ENCODE results near the gene PHACTR4. TPM values are rescaled to one million over a fixed set of nuclear protein-coding genes. Genes with fewer than 3 reads are reported as not detected.

The PHACTR4 gene
- total and polyA plus RNA-seq, 11 donors, result 13.6 to 30.5 (median 19.0) TPM

DNA sequence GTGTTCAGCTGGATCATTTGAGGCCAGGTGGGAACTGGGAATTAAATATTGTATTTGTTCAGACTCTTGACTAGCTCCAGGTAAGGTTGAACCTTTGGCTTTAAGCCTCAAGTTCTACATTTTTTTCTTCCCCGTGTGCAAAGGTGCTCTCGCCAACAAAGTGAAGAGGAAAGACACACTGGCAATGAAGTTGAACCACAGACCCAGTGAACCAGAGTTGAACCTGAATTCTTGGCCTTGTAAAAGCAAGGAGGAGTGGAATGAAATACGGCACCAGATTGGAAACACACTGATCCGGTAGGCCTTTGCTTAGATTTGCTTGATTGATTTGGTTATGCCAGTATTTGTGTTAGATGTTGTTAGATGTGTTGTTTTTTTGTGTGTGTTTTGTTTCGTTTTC is 110.8 kb downstream of the PHACTR4 start:
- Histone ChIP-seq H3K27ac (no peak overlapping the region), H3K36me3 (peaks cover 2 to 100% (median 93%) of the 10 kb centered on the region in 9 donors), H3K27me3 (no peaks in the 10 kb centered on the region), H3K9me3 (no peaks in the 10 kb centered on the region), H3K4me1 (no peaks in the 10 kb centered on the region), H3K4me3 (no peak overlapping the region)
- no peak for TF ChIP-seq POLR2A (IDR thresholded peaks at IDR 0.05)
- TF ChIP-seq, protein P1, sequence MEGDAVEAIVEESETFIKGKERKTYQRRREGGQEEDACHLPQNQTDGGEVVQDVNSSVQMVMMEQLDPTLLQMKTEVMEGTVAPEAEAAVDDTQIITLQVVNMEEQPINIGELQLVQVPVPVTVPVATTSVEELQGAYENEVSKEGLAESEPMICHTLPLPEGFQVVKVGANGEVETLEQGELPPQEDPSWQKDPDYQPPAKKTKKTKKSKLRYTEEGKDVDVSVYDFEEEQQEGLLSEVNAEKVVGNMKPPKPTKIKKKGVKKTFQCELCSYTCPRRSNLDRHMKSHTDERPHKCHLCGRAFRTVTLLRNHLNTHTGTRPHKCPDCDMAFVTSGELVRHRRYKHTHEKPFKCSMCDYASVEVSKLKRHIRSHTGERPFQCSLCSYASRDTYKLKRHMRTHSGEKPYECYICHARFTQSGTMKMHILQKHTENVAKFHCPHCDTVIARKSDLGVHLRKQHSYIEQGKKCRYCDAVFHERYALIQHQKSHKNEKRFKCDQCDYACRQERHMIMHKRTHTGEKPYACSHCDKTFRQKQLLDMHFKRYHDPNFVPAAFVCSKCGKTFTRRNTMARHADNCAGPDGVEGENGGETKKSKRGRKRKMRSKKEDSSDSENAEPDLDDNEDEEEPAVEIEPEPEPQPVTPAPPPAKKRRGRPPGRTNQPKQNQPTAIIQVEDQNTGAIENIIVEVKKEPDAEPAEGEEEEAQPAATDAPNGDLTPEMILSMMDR (IDR thresholded peaks at IDR 0.05), result no peak
- intact Hi-C loops (cut with DNase I), result no loop called here
- 92 to 97% (median 96%) methylated on average over 5 of the region's 5 CpGs for WGBS, 4 donors
- ATAC-seq, result no peak
- no peak for DNase-seq

DNA sequence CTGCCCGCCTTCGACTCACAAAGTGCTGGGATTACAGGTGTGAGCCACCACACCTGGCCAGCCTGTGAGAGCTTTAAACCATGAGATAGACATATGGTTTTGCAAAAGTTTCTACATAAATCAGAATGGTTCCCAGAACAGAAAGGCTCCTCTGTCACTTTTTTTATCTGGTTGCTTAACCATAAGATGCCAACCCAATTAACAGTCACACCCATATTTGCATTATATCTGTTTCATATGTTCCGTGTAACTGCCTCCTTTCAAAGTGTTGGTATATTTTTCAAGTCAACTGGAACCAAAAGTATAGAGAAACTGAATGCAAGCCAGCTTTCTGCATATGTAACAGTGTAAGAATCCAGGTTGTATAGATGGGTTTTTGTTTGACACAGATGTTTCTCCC is 112.6 kb downstream of the PHACTR4 start:
- TF ChIP-seq, protein P1 (IDR thresholded peaks at IDR 0.05), result no peak
- TF ChIP-seq POLR2A (IDR thresholded peaks at IDR 0.05), result no peak
- H3K36me3 ChIP-seq, result peaks cover 2 to 100% (median 88%) of the 10 kb centered on the region in 9 donors
- H3K4me3 ChIP-seq, result no peak overlapping the region
- DNase-seq (no peak), ATAC-seq (no peak)
- H3K27ac ChIP-seq, result no peak overlapping the region
- H3K27me3 ChIP-seq, result no peaks in the 10 kb centered on the region
- intact Hi-C loops (cut with DNase I), result no loop called here
- no peaks in the 10 kb centered on the region for H3K4me1 ChIP-seq
- WGBS, 4 donors, result 83 to 97% (median 95%) methylated on average over 3 of the region's 3 CpGs
- H3K9me3 ChIP-seq, result no peaks in the 10 kb centered on the region

DNA sequence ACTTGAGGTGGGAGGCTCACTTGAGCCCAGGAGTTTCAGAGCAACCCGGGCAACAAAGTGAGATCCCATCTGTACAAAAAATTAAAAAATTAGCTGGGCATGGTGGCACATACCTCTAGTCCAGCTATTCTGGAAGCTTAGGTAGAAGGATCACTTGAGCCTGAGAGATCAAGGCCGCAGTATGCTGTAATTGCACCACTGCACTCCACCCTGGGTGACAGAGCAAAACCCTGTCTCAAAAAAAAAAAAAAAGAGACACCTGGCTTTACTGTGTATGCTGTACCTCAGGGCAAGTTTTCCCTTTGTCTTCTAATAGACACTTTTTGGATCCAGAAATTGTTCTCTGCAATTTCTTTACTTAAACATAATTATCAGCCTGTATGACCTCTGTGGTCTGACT is 113.2 kb downstream of the PHACTR4 start:
- no peak overlapping the region for H3K27ac ChIP-seq
- intact Hi-C loops (cut with DNase I), result no loop called here
- no peak for DNase-seq
- H3K27me3 ChIP-seq, result no peaks in the 10 kb centered on the region
- H3K4me1 ChIP-seq, result no peaks in the 10 kb centered on the region
- 93 to 98% (median 96%) methylated on average over 2 of the region's 2 CpGs for WGBS, 4 donors
- no peak for ATAC-seq
- H3K4me3 ChIP-seq, result no peak overlapping the region
- no peak for TF ChIP-seq POLR2A (IDR thresholded peaks at IDR 0.05)
- TF ChIP-seq, protein P1 (IDR thresholded peaks at IDR 0.05), result no peak
- H3K9me3 ChIP-seq, result no peaks in the 10 kb centered on the region
- H3K36me3 ChIP-seq, result peaks cover 0 to 98% (median 85%) of the 10 kb centered on the region in 9 donors

DNA sequence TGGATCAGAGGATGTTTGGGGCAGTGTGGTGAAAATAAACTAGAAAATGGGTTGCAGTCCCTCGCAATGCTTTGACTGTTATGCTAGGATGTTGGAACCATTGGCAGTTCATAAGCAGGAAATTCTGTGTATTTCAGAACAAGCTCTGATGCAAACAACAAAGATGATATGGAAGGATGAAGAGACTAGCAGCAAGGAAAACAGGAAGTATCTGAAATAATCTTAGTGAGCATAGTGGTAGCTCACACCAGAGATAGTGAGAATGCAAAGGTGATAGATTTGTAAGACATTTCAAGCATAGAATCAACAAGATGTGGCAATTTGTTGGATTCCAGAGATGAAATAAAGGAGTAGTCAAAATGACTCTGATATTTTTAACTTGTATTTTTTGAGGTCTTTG is 125.2 kb downstream of the PHACTR4 start:
- Histone ChIP-seq H3K9me3 (no peaks in the 10 kb centered on the region), H3K27me3 (no peaks in the 10 kb centered on the region), H3K4me3 (no peak overlapping the region), H3K36me3 (peaks cover 0 to 97% (median 83%) of the 10 kb centered on the region in 9 donors), H3K27ac (no peak overlapping the region), H3K4me1 (no peaks in the 10 kb centered on the region)
- ATAC-seq (no peak), DNase-seq (no peak)
- no peak for TF ChIP-seq POLR2A (IDR thresholded peaks at IDR 0.05)
- TF ChIP-seq, protein P1 (IDR thresholded peaks at IDR 0.05), result no peak
- WGBS, 4 donors, result 90 to 100% (median 94%) methylated on average over 1 of the region's 1 CpG
- intact Hi-C loops (cut with DNase I), result no loop called here
